ENCODE results near the gene DHX58.
A peak's percentile ranks its signal among the peaks of the same experiment; 100 is the strongest.

Gene DHX58

DNA sequence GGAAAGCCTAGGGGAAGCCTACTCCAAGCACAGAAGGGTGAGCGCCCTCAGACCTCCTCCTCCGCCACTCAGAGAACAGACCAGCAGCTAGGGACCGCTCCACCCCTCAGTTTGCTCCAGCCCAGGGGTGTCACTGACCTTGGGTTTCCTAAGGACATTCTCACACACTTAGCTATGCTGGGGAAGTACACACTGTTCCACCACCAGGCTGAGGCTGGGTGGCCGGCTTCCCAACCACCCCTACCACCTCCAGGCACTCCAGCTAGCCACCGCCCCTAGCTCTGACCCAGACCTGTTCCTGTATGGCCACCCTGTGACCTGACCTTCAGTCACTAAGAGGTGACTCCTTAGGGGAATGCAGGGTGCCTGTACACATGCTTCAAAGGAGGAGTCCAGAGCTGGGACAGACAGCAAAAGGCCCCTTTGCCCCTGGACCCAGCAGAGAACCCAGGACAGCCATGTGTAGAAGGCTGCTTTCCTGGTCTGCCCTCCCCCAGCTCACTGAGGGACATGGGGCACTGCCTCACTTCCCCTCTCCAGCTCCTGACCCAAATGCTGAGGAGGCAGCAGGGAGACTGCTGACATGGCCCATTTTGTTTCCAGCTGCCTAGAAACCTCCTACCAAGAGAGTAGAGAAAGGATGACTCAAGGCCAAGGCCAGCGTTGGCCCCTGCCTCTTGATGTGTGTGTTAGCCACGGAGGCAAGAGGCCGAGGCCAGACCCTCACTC lies 16.8 kb upstream of the DHX58 start:
- peak; percentile 63 to 79 for DNase-seq

DNA sequence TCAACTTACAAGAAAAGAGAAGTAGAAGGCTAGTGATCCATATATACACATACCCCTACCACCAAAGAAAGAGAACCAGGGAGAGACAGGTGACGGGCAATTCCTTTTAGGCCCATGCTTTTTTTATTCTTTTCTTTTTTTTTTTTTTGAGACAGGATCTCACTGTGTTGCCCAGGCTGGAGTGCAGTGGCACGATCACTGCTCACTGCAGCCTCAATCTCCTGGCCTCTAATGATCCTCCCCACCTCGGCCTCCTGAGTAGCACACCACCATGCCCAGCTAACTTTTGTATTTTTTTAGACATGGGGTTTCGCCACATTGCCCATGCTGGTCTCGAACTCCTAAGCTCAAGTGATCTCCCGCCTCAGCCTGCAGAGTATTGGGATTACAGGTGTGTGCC lies 14.9 kb upstream of the DHX58 start:
- DNase-seq: no peak

- DNase-seq: no peak
Observed at GRCh38 chr17:42126836-42127235, 14.3 kb upstream of the DHX58 start.

DNA sequence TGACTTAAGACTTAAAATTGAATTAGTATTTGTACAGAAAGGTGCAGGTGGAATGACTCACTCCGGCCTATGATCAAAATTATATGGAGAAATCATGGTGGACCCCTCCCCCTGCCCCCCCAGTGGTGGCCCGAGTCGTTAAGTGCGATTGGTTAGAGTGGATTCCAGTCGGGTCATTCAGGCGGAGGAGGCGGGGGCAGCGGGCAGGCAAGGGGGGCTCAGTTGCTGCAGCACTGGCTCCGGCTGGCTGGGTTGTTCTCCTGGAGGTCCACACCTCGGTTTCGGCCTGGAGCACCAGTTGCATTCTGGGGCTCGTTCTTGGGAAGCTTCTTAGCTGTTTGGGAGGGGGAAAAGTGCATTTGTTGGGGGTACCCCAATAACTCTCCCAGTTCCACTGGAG lies 13.1 kb upstream of the DHX58 start:
- DNase-seq: no peak

DNA sequence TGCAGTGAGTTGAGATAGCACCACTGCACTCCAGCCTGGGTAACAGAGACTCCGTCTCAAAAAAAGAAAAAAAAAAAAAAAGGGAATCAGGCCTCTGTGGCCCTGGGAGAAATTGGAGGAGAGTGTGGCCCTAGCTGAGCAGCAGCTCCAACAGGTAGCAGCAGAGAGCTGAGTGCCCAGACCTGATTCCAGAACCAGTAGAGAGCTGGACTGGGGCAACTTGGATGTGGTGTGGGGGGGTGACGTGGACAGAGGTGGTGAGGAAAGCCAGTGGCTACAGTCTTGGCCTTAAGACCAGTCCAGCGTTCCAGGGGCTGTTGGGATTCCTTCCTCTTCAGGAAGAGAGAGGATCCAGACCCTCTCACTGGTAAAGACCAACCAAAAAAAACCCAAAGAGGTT lies 11.7 kb upstream of the DHX58 start:
- no peak for DNase-seq

DNA sequence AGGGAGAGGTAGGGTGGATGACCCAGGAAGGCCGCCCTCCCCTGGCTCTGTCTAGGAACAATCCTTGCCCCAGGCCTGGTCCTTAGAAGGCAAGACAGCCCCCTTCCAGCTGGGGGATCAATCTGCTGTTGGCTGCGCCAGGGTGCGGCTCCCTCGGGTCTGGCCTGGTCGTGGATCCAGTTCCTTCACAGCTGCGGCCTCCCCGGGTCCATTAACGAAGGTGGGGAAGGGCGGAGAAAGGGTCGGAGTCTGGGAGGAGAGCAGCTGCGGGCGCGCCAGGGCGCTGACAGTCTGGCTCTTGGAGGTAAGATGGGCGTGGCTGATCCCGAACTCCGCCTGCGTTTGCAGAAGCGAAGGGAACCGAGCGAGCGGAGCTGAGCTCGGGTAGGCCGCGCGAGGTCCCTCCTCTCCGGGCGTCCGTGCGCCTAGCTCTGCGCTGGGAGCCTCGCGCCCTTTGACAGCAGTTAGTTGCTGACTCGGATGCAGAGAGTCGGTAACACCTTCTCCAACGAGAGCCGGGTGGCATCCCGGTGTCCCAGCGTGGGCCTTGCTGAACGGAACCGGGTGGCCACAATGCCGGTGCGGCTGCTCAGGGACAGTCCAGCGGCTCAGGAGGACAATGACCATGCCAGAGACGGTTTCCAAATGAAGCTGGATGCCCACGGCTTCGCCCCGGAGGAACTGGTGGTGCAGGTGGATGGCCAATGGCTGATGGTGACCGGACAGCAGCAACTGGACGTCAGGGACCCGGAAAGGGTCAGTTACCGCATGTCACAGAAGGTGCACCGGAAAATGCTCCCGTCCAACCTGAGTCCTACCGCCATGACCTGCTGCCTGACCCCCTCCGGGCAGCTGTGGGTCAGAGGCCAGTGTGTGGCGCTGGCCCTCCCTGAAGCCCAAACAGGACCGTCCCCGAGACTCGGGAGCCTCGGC lies 10.1 kb upstream of the DHX58 start, which contains the start of gene HSPB9:
HSPB9 (plus strand) TSS at position 434 of the 933 bp plus-strand sequence; CDS start at position 481, 47 bp downstream.
- DNase-seq: no peak

DNA sequence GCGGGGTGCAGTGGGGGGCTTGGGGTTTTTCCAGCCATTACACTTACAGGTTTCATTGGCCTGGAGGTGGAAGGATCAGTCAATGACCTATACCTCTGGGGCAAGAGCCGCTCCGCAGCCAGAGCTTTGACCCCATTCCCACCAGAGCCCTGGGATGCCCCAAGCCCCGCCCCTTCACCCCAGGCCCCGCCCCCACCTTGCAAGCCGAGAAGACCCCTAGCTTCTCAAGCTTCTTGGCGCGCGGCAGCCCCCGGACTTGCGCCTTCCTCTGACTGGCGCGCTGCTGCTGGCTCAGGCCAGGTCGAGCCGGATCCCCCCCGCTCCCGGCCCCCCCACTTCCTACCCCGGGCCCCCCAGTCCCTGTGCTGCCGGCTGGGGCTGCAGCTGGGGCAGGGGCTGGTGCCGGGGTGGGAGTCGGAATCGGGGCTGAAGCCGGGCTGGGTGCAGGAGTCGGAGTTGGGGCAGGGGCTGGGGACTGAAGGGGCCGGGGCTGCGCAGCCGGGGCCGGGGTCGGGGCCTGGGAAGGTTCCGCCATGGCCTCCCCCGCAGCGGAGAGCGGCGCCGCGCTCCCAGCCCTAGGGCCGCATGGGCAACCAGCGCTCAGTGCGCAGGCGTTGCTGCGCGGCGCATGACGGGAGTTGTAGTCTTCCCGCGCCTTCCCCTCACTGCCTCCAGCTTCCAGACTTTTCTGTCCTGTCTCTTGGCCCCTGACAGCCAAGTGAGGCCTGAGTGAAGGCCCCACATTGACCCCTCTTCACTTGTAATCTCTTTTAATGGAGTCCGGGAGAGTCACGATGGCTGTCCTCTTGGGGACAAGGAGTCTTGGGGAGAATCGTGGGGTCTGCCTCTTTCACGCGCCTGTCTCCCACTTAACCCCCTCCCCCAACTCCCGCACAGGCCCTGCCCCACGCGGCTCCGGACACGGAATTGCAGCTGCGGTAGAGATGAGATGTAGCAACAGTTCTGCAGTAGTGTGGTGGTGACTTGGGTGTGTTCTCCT lies 8.6 kb upstream of the DHX58 start, which contains the start of gene KAT2A:
KAT2A (minus strand) TSS at position 598 of the 1,000 bp plus-strand sequence; CDS start at position 535, 63 bp downstream.
- DNase-seq: peak; percentile 81 to 85

- no peak for DNase-seq
Observed at GRCh38 chr17:42120161-42120769, 7.8 kb upstream of the DHX58 start.

DNA sequence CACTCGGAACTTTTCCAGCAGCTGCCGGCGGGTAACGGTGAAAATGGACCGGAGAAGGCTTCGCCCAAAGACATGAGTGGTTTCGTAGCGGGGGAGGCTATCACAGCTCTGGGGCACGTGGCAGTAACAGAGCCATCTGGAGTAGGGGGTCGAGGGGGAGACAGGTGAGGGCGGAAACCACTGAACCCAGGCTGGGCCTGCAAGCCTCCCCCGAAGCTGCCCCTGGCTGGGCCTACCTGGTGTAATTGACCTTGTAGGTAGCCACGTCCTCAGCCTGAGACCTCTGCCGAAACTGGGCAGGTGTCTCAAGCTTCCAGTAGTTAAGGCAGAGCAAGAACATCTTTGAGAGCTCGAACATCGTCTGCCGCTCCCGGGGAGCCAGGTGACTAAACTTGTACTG lies 6.8 kb upstream of the DHX58 start:
- no peak for DNase-seq

GRCh38 chr17:42118545-42118944 lies 6.0 kb upstream of the DHX58 start:
- DNase-seq: peak in 1 of 2 donors; percentile 12

DNA sequence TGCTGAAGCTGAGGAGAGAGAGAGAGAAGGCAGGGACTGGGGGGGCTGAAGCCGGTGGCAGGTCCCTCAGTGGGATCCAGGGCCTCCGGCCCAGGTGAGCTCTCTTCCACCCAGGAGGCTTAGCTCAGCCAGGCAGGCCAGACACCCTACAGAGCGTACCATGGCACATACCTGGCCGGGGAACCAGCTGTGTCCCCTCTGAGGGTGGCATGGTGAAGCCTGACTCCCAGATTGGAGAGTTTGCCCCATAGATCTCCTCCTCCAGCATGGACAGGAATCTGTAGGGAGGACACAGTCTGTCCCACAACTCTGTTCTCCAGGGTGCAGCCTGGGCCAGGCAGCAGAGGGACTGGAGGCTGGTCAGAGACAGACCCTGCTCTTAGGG lies 5.6 kb upstream of the DHX58 start:
- DNase-seq: no peak

GRCh38 chr17:42117397-42118125 lies 5.0 kb upstream of the DHX58 start:
- no peak for DNase-seq

DNA sequence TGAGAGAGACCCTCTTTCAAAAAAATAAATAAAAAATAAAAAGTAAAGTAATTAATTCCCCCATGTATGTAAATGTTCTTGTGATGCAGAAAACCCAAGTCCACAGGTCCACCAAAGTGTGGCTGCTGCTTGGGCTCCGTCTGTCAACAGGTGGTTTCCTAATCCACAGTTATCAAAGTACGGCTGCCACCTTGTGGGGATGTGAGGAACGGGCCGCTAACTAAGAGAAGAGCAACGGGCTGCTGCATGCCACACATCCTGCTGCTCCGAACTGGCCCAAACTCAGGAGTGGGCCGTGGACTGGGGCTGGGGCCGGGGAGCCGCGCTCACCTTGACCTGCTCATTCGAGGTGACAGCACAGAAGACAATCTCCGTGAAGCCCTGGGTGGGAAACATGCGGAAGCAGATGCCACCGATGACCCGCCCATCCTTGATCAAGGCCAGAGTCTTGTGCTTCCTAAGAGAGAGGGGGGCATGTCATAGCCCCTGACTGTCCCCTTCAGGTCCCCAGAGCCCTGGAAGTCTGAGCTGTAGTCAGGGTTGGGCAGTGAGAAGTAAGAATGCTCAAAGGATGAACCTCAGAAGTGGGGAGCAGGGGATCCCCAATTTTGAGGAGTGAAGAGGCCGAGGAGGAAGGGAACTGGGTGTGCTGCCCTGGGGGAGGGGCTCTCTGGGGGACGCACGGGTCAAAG lies 4.3 kb upstream of the DHX58 start:
- DNase-seq: peak; percentile 80 to 82

GRCh38 chr17:42114118-42114517 lies 1.6 kb upstream of the DHX58 start:
- no peak for DNase-seq

DNA sequence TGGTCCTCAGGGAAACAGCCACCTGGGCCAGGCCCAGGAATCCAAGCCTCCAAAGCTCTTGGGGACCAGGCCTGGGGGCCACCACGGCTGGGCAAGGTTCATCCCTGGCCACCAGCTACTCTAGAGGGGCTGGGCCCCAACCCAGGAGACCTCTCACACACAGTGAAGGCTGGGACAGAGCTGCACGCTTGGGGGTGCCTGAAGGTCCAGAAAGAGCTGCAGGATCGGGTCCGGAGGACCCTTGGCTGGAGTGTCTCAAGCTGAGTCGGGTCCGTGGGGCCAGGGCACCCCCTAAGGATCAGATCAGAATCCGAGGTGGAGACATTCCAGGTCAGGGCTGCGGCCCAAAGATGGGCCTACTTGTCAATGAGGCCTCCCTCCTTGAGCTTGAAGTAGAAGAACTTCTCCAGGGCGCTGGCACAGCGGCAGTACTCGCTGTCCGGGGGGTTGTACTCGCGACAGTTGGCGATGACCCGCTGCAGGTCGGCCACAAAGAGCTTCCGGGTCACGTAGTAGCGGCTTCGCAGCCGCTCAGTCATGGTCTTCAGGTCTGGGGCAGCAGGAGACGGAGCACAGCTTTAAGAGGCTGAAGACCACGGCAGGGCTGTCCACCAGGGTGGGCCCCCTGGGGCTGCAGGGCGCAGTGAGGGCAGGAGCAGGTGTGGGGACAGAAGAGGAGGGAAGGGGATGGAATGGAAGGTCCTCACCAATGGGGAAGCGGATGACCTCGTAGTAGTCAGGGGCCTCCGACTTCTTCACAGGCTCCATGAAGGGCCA lies 967 bp upstream of the DHX58 start:
- no peak for DNase-seq

DNA sequence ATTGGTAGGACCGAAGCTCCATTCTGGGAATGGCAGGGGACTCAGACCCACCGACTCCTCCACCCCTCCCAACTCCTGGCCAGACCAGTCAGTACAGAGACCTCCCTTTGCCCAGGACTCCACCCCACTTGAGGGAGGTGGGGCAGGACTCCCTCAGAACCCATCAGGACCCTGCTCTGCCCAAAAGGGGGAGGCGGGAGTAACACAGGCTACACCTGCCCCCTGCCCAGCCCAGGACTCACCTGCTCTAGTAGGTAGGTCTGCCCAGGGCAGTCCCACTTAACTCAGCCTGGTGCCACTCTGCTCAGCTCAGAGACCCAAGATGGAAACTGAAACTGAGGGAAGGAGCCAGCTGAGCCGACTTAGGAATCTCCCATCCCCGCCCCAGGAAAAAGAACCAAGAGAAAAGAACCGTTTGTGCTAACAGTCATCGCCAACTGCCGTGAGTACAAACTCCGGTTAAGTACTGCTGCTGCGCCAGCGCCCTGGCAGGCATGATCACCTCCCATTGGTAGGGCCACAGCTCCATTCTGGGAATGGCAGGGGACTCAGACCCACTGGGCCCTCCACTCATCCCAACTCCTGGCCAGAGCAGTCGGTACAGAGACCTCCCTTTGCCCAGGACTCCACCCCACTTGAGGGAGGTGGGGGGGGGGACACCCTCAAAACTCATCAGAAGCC lies 503 bp downstream of the DHX58 start:
- peak in 1 of 2 donors; percentile 30 for DNase-seq

DNA sequence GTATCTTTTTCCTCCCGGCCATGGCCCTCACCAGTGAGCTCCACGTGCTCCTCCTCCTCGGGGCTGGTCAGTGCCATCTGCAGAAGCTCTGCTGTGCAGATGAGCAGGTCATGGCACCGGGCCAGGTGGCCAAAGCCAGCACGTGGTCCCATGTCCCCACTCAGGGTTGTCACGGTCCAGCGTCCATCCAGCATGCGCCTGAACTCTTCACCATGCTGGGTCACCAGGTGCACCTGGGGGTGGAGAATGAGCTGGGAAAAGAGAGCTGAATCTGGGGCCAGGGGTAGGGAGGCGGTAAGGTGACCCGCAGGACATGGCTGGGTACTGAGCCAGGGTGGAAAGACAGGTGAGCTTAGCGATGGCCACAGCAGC lies 1.3 kb downstream of the DHX58 start:
- no peak for DNase-seq

DNA sequence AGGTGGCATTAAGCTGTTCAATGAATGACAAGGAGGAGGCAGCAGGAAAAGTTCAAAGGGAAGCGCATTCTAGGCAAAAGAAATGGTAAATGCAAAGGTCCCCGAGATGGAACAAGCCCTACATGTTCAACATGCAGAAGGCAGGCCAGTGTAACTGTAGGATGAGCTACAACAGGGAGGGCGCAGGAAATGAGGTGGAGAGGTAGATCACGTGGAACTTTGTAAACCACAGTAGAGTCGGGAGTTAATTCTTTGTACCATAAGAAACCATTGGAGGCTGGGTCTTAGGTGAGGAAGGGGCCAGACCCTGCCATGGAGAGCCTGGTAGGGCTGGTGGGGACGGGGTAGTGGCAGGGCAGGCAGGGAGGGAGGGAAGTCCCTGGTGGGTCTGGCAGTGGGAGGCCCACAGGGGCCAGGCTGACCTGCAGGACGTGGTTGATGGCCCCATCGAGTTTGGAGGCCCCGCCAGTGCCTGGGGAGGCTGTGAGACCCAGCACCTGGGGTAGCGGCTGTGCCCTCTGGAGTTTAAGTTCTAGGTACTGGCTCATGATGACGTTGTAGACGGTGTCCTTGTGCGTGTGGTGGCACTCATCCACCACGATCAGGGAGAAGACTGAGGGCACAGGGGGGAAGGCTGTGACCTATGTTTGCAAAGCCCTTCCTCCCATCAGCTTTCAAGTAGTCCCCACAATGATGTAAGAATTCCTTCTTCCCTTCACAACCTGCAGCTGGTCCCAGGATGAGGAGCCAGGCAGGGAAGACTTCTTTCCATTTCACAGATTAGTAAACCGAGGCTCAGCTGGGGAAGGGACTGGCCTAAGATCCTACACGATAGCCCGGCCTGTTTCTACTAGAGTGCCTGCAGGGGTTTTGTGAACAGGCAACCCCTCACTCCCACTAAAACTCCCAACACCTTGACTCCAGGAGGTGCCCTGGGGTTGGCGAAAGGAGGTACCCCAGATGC lies 1.9 kb downstream of the DHX58 start:
- DNase-seq: no peak

All from inflammatory macrophage (primary cell).